Esophagus squamous epithelium (tissue), 4 donors: ENCODE measurements around the gene ITPR2.

ENCODE experiments used
- POLR2A ChIP-seq, 4 donors: fragments of 450-650 bp; IDR thresholded peaks; one replicate each; pipeline ENCODE4 v1.6.1; 2017; ENCODE audit warnings: antibody characterized with exemption in 4 of 4, mild to moderate bottlenecking in 4 of 4, moderate library complexity in 3 of 4
- TF ChIP-seq, protein P1 (sequence below), 6 experiments: fragments of 450-650 bp in 4 of 6; fragments of 200-600 bp in 2 of 6; sonication (generic) in 2 of 6; IDR thresholded peaks; one replicate each; pipeline ENCODE4 v1.5.1; 2016 to 2019; ENCODE audit warnings: antibody characterized with exemption in 6 of 6, mild to moderate bottlenecking in 4 of 6, moderate library complexity in 4 of 6

DNA sequence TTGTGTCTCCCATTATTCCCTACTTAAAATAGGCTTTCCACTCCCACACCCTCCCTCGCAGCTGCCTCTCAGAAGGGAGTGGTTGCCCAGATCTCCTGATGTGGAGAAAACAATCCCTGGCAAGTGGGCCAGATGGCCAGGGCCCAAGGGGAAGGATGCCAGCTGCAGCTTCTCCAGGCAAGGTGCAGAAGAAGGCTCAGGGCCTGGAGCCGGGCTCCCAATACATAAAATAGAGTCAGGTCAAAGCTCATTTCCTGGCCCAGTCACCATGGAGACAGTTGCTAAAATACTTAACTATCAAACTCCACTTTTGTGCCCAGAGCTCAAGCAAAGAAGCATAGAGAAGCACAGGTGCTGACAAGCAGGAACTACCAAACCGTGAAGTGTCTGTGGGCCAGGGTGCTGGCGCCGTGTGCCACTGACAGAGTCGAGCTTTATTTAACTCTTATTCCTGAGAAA is 45.7 kb upstream of the ITPR2 start:
- TF ChIP-seq, protein P1, sequence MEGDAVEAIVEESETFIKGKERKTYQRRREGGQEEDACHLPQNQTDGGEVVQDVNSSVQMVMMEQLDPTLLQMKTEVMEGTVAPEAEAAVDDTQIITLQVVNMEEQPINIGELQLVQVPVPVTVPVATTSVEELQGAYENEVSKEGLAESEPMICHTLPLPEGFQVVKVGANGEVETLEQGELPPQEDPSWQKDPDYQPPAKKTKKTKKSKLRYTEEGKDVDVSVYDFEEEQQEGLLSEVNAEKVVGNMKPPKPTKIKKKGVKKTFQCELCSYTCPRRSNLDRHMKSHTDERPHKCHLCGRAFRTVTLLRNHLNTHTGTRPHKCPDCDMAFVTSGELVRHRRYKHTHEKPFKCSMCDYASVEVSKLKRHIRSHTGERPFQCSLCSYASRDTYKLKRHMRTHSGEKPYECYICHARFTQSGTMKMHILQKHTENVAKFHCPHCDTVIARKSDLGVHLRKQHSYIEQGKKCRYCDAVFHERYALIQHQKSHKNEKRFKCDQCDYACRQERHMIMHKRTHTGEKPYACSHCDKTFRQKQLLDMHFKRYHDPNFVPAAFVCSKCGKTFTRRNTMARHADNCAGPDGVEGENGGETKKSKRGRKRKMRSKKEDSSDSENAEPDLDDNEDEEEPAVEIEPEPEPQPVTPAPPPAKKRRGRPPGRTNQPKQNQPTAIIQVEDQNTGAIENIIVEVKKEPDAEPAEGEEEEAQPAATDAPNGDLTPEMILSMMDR (IDR thresholded peaks at IDR 0.05) = no peak
- no peak for TF ChIP-seq POLR2A (IDR thresholded peaks at IDR 0.05)
